GM12892 (cell line): ENCODE data around the gene STPG3.

ENCODE experiments used
- POLR2A ChIP-seq: IDR thresholded peaks from 2 replicates; pipeline ENCODE4 v1.6.1; 2011; ENCODE audit warnings: low read depth, low read length, control low read depth
- POLR2AphosphoS5 ChIP-seq: IDR thresholded peaks from 2 replicates; pipeline ENCODE4 v1.6.1; 2011; ENCODE audit warnings: low read depth, low read length, control low read depth

- TF ChIP-seq POLR2A (no peak), POLR2AphosphoS5 (no peak)
These were observed 30.0 kb upstream of the STPG3 start for GRCh38 chr9:137221095-137221505.
